ENCODE measurements around the gene ANKS3.

- TF ChIP-seq EP300 (IDR thresholded peaks at IDR 0.05) (no peak), POLR2A (IDR thresholded peaks at IDR 0.05) (no peak), CTCF (IDR thresholded peaks at IDR 0.05) (no peak)
These were observed 27.2 kb downstream of the ANKS3 start for GRCh38 chr16:4706871-4707270.
